T-cell (primary cell): Measurements from ENCODE around the gene OR2B2. TPM values are rescaled to one million over a fixed set of nuclear protein-coding genes. Genes with fewer than 3 reads are reported as not detected.
A peak's percentile ranks its signal among the peaks of the same experiment; 100 is the strongest.

Experiments
- ATAC-seq, 4 experiments: fragments of 200-7000 bp in 3 of 4; fragments of 150-1000 bp in 1 of 4; cut with Tn5 transposase; replicated peaks in 1 of 4; 1 replicate in 3 of 4; 2 replicates in 1 of 4; pipeline ENCODE4 v1.10.0; 2021; ENCODE audit warnings: moderate library complexity in 3 of 4, mild to moderate bottlenecking in 2 of 4, moderate number of reproducible peaks in 1 of 4
- CTCF ChIA-PET, 2 donors: fragments of 300-600 bp; sonication (Branson Sonifier 250); formaldehyde crosslinking; loops; one replicate each; lab custom pipeline; 2022; ENCODE audit warnings: antibody characterized with exemption in 2 of 2; lab: Charles Lee
- POLR2A ChIA-PET, 2 donors: fragments of 300-600 bp; sonication (Branson Sonifier 250); formaldehyde crosslinking; loops; one replicate each; lab custom pipeline; 2022; ENCODE audit warnings: antibody characterized with exemption in 2 of 2; lab: Charles Lee
- DNase-seq, 35 experiments: peaks; one replicate each; pipeline versions ENCODE4 v3.0.0 to v3.0.0-alpha.2; 2013 to 2023
- H3K27ac ChIP-seq: one replicate; pipeline ENCODE4 v1.5.1; 2013; ENCODE audit warnings: low read length
- H3K27me3 ChIP-seq, 2 experiments: replicated peaks in 1 of 2; 1 replicate in 1 of 2; 2 replicates in 1 of 2; pipeline versions ENCODE4 v1.6.1 to v1.7.0; 2013; ENCODE audit warnings: low read length in 1 of 2, mixed read lengths in 1 of 2; ENCODE audit not compliant: control insufficient read depth in 2 of 2, insufficient read depth in 2 of 2; ENCODE audit errors: extremely low read depth in 1 of 2
- H3K36me3 ChIP-seq, 2 donors: 1 replicate in 1 of 2; 2 replicates in 1 of 2; pipeline versions ENCODE4 v1.6.1 to v1.7.0; 2013; ENCODE audit warnings: low read length in 1 of 2; ENCODE audit not compliant: control insufficient read depth in 2 of 2, insufficient read depth in 1 of 2; ENCODE audit errors: extremely low read depth in 1 of 2
- H3K4me1 ChIP-seq, 2 experiments: 1 replicate in 1 of 2; 2 replicates in 1 of 2; pipeline versions ENCODE4 v1.6.1 to v1.7.0; 2013; ENCODE audit warnings: low read length in 2 of 2, mixed read lengths in 1 of 2; ENCODE audit not compliant: insufficient read depth in 2 of 2, control insufficient read depth in 1 of 2; ENCODE audit errors: extremely low read depth in 1 of 2
- H3K4me3 ChIP-seq, 2 donors: 1 replicate in 1 of 2; 2 replicates in 1 of 2; pipeline versions ENCODE4 v1.5.1 to v1.7.0; 2013; ENCODE audit warnings: mild to moderate bottlenecking in 2 of 2, low read length in 1 of 2, moderate library complexity in 1 of 2; ENCODE audit not compliant: control insufficient read depth in 1 of 2; ENCODE audit errors: extremely low read depth in 1 of 2
- H3K9me3 ChIP-seq: 2 replicates; pipeline ENCODE4 v1.7.0; 2013
- H3K27ac Mint-ChIP-seq, 2 donors: one replicate each; pipeline ENCODE4 v1.8.0; 2020 to 2021; ENCODE audit warnings: mild to moderate bottlenecking in 2 of 2, mixed read lengths in 2 of 2
- H3K27me3 Mint-ChIP-seq, 2 donors: one replicate each; pipeline ENCODE4 v1.8.0; 2021 to 2022; ENCODE audit warnings: mixed read lengths in 2 of 2
- H3K36me3 Mint-ChIP-seq: one replicate; pipeline ENCODE4 v1.8.0; 2021; ENCODE audit warnings: mixed read lengths
- H3K4me1 Mint-ChIP-seq, 3 donors: one replicate each; pipeline ENCODE4 v1.8.0; 2020 to 2022; ENCODE audit warnings: mixed read lengths in 3 of 3, mild to moderate bottlenecking in 1 of 3
- H3K4me3 Mint-ChIP-seq, 3 donors: one replicate each; pipeline ENCODE4 v1.8.0; 2020 to 2022; ENCODE audit warnings: mild to moderate bottlenecking in 3 of 3, mixed read lengths in 3 of 3, moderate library complexity in 3 of 3
- H3K9me3 Mint-ChIP-seq, 3 donors: one replicate each; pipeline ENCODE4 v1.8.0; 2020 to 2022; ENCODE audit warnings: mixed read lengths in 3 of 3
- WGBS: methylation state at CpG from one replicate; pipeline ENCODE4 v1.1.5; 2013; ENCODE audit warnings: missing lambda C conversion rate; ENCODE audit not compliant: insufficient coverage; 5-methylcytosine and 5-hydroxymethylcytosine counted together
- total RNA-seq, 35 experiments: library from RNA in 6 of 35; stranded (reverse) in 6 of 35; fragments of 120-200 nt in 1 of 35; gene quantifications; one replicate each; pipeline versions ENCODE4 v1.2.1 to v1.2.4 and lab custom pipeline; 2013 to 2026

OR2B2 gene
- total RNA-seq, 5 donors from 2014 or later (not counting 1 experiment from before 2014, with no cell fraction given): not detected

DNA sequence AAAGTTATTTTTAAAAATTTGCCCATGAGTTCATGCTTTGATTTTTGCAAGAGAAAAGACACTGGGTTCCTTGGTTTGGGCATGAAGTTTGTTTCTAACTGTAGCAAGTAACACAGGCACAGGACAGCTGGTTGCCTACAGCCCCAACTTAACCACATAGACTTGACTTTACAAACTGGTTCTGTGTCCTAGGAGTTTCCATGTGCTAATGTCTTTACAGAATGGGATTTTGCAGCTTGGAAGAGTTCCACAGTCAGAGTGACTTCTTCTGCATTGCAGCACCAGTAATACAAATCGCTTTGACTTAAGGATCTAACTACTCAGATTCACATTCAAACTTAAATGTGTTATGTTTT is 44.3 kb downstream of the OR2B2 start:
- Mint-ChIP-seq H3K27ac (peak overlapping the region in 1 of 2 donors; percentile 96), H3K4me1 (peaks cover 57 to 71% (median 64%) of the 10 kb centered on the region in 3 donors), H3K9me3 (no peaks in the 10 kb centered on the region), H3K4me3 (peak overlapping the region in 2 of 3 donors; percentile 98 to 99), H3K27me3 (no peaks in the 10 kb centered on the region), H3K36me3 (no peaks in the 10 kb centered on the region)
- DNase-seq: no peak
- no peak for ATAC-seq
- Histone ChIP-seq H3K36me3 (no peaks in the 10 kb centered on the region), H3K9me3 (no peaks in the 10 kb centered on the region), H3K4me1 (peaks cover 19 to 48% of the 10 kb centered on the region in 2 experiments), H3K4me3 (peak overlapping the region in 1 of 2 donors; percentile 96), H3K27ac (peak overlapping the region; percentile 78), H3K27me3 (no peaks in the 10 kb centered on the region)
- ChIA-PET CTCF (interaction anchor here (1.1 to 8.6 kb wide), 6 partner anchors 17 to 44 kb away, joined by 4 to 112 read pairs (median 26); a partner anchor contains a TSS), POLR2A (interaction anchor here (0.5 to 11.6 kb wide), 16 partner anchors 16 to 1842 kb away, joined by 3 to 446 read pairs (median 14); a partner anchor contains a TSS)
- WGBS: no CpG with 5 or more reads among the region's 1 CpG

DNA sequence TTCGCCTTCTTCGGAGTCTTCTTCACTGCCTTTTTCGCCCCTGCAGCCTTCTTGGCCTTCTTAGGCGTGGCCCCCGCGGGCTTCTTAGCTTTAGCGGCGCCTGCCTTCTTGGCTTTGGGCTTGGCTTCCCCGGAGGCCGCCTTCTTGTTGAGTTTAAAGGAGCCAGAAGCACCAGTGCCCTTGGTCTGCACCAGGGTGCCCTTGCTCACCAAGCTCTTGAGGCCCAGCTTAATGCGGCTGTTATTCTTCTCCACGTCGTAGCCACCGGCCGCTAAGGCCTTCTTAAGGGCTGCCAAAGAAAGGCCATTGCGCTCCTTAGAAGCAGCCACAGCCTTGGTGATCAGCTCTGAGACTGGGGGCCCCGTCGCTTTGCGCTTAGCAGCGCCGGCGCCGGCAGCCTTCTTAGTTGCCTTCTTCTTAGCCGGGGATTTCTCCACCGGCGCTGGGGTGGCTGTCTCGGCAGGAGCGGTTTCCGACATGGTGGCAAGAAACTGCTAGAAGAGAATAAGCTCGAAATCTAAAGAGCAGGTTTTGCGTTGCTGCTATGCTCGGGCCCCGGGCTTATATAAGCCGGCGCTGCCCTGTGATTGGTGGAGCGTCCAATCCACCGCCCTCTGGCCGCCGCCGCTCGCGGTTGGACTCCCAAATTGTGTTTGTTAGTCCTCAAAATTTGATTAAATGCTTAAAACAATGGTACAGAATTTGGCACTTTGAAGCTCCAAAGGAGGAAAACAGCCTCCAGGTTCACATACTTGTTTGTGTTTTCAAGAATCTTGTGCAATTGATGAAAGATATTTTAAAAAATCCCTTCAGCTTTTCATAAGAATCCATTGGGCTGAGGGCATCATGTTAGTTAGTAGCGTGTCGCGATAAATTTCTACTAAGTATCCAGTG is 44.9 kb downstream of the OR2B2 start:
- peak overlapping the region; percentile 78 for H3K27ac ChIP-seq
- H3K4me1 ChIP-seq: peaks cover 18 to 48% of the 10 kb centered on the region in 2 experiments
- ATAC-seq (peak; percentile 7 to 30 (median 24)), DNase-seq (peak; percentile 43 to 82 (median 66))
- H3K36me3 Mint-ChIP-seq: no peaks in the 10 kb centered on the region
- H3K27me3 ChIP-seq: no peaks in the 10 kb centered on the region
- peaks cover 54 to 66% (median 60%) of the 10 kb centered on the region in 3 donors for H3K4me1 Mint-ChIP-seq
- no peaks in the 10 kb centered on the region for H3K9me3 ChIP-seq
- H3K27ac Mint-ChIP-seq: peak overlapping the region; percentile 93 to 96
- peak overlapping the region; percentile 76 to 96 for H3K4me3 ChIP-seq
- H3K4me3 Mint-ChIP-seq: peak overlapping the region; percentile 98 to 99 (median 98)
- no peaks in the 10 kb centered on the region for H3K36me3 ChIP-seq
- H3K9me3 Mint-ChIP-seq: no peaks in the 10 kb centered on the region
- ChIA-PET POLR2A (interaction anchor here (0.5 to 11.6 kb wide), 29 partner anchors 15 to 1847 kb away, joined by 3 to 446 read pairs (median 4); a partner anchor contains a TSS), CTCF (interaction anchor here (0.6 to 8.6 kb wide), 11 partner anchors 17 to 1283 kb away, joined by 3 to 112 read pairs (median 10); a partner anchor contains a TSS)
- no peaks in the 10 kb centered on the region for H3K27me3 Mint-ChIP-seq
- WGBS: 4% methylated on average over 41 of the region's 45 CpGs

DNA sequence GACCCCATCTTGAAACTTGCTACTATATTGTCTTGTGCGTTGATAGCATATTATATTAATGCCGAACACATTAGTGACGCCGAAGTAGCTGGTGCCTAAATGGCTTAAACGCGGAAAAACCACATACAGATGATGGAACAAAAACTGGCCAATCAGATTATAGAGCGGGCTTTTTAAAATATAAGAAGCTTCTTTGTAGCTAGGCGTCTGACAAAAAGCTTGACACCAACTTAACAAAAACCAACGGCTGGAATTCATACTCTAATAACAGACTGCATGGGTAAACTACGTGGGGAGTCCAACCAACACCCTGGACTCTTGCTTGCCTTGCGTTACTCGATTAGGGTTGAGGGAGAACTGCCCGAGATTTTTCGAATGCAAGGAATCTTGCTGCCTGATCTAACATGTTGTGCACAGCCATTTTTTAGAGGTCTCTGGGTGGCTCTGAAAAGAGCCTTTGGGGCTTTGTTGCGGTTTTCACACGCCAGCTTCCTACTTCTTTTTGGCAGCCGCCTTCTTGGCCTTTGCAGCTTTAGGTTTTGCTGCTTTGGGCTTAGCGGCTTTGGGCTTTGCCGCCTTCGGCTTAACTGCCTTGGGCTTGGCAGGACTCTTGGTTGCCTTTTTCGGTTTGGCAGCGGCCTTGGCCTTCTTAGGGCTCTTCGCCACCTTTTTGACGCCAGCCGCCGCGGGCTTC is 45.7 kb downstream of the OR2B2 start:
- POLR2A ChIA-PET: interaction anchor here (0.5 to 11.6 kb wide), 33 partner anchors 7 to 1846 kb away, joined by 3 to 446 read pairs (median 4); a partner anchor contains a TSS
- no peaks in the 10 kb centered on the region for H3K9me3 Mint-ChIP-seq
- peak overlapping the region; percentile 78 for H3K27ac ChIP-seq
- peak overlapping the region; percentile 98 to 99 (median 98) for H3K4me3 Mint-ChIP-seq
- ATAC-seq: peak in 3 of 4 experiments; percentile 1 to 30 (median 8)
- peaks cover 15 to 43% of the 10 kb centered on the region in 2 experiments for H3K4me1 ChIP-seq
- peaks cover 49 to 58% (median 55%) of the 10 kb centered on the region in 3 donors for H3K4me1 Mint-ChIP-seq
- CTCF ChIA-PET: interaction anchor here (0.6 to 8.6 kb wide), 12 partner anchors 9 to 1334 kb away, joined by 3 to 112 read pairs (median 9); a partner anchor contains a TSS
- 1% methylated on average over 17 of the region's 27 CpGs for whole genome bisulfite sequencing
- DNase-seq: peak in 25 of 35 experiments; percentile 14 to 81 (median 34)
- H3K36me3 ChIP-seq: no peaks in the 10 kb centered on the region
- H3K4me3 ChIP-seq: peak overlapping the region; percentile 76 to 96
- H3K27me3 ChIP-seq: no peaks in the 10 kb centered on the region
- H3K27ac Mint-ChIP-seq: peak overlapping the region; percentile 93 to 96
- H3K36me3 Mint-ChIP-seq: no peaks in the 10 kb centered on the region
- no peaks in the 10 kb centered on the region for H3K27me3 Mint-ChIP-seq
- H3K9me3 ChIP-seq: no peaks in the 10 kb centered on the region

DNA sequence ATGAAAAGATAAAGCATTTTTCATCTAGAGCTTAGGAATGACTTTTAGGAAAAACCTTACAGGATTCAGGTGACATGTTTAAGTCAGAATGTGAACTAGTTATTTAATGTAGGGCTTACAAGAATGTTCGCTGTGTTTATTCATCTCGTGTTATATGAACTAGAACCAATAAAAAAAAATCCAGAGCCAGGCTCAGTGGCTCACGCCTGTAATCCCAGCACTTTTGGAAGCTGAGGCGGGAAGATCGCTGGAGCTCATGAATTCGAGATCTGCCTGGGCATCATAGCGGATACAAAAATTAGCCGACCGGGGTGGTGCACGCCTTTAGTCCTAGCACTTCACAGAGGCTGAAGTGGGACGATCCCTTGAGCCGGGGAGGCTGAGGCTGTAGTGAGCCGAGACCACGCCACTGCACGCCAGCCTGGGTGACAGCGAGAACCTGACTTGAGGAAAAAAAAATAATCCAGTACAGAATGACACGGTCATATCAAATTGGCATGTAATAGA is 46.3 kb downstream of the OR2B2 start:
- no peaks in the 10 kb centered on the region for H3K9me3 Mint-ChIP-seq
- peaks cover 43 to 53% (median 49%) of the 10 kb centered on the region in 3 donors for H3K4me1 Mint-ChIP-seq
- Histone ChIP-seq H3K9me3 (no peaks in the 10 kb centered on the region), H3K36me3 (no peaks in the 10 kb centered on the region), H3K27ac (peak overlapping the region; percentile 78), H3K27me3 (no peaks in the 10 kb centered on the region), H3K4me1 (peaks cover 14 to 38% of the 10 kb centered on the region in 2 experiments), H3K4me3 (peak overlapping the region; percentile 76 to 96)
- peak overlapping the region; percentile 98 to 99 (median 98) for H3K4me3 Mint-ChIP-seq
- 3% methylated on average over 9 of the region's 17 CpGs for WGBS
- ChIA-PET CTCF (interaction anchor here (0.6 to 8.6 kb wide), 9 partner anchors 25 to 1333 kb away, joined by 4 to 112 read pairs (median 18); a partner anchor contains a TSS), POLR2A (interaction anchor here (0.6 to 11.6 kb wide), 32 partner anchors 8 to 1840 kb away, joined by 3 to 446 read pairs (median 6); a partner anchor contains a TSS)
- no peaks in the 10 kb centered on the region for H3K36me3 Mint-ChIP-seq
- peak in 11 of 35 experiments; percentile 3 to 29 (median 15) for DNase-seq
- H3K27ac Mint-ChIP-seq: peak overlapping the region; percentile 93 to 96
- no peaks in the 10 kb centered on the region for H3K27me3 Mint-ChIP-seq
- ATAC-seq: peak in 2 of 4 experiments; percentile 5 to 7

DNA sequence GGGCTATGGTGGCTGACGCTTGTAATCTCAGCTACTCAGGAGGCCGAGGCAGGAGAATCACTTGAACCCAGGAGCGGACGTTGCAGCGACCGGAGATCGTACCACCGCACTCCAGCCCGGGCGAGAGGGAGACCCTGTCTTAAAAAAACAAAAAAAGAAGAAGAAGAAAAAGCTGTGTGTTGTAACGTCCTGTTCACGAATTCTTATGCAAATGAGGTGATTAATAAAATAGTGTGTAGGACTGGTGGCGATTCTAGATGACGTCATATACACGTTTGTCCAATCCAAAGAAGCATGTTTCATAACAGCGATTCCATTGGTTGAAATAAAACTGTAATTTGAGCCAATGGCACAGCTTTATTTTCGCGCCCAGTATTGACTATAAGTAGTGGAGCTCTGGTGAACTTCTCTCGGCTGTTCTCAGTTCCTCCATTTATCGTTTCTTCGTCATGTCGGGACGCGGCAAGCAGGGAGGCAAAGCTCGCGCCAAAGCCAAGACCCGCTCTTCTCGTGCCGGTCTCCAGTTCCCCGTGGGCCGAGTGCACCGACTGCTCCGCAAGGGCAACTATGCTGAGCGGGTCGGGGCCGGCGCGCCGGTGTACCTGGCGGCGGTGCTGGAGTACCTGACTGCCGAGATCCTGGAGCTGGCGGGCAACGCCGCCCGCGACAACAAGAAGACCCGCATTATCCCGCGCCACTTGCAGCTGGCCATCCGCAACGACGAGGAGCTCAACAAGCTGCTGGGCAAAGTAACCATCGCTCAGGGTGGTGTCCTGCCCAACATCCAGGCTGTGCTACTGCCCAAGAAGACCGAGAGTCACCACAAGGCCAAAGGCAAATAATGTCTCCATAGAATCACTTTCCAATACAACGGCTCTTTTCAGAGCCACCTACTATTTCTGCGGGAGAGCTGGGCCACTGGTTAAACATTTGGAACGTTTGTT is 47.0 kb downstream of the OR2B2 start:
- H3K27ac Mint-ChIP-seq: peak overlapping the region; percentile 89 to 96
- POLR2A ChIA-PET: interaction anchor here (0.5 to 11.6 kb wide), 39 partner anchors 9 to 1839 kb away, joined by 3 to 446 read pairs (median 5); a partner anchor contains a TSS
- Histone ChIP-seq H3K4me3 (peak overlapping the region; percentile 76 to 96), H3K27me3 (no peaks in the 10 kb centered on the region), H3K9me3 (no peaks in the 10 kb centered on the region), H3K4me1 (peaks cover 14 to 38% of the 10 kb centered on the region in 2 experiments), H3K36me3 (no peaks in the 10 kb centered on the region), H3K27ac (peak overlapping the region; percentile 78)
- peaks cover 43 to 48% (median 45%) of the 10 kb centered on the region in 3 donors for H3K4me1 Mint-ChIP-seq
- H3K4me3 Mint-ChIP-seq: peak overlapping the region; percentile 98 to 99 (median 98)
- no peaks in the 10 kb centered on the region for H3K27me3 Mint-ChIP-seq
- DNase-seq: peak; percentile 30 to 95 (median 62)
- no peaks in the 10 kb centered on the region for H3K36me3 Mint-ChIP-seq
- CTCF ChIA-PET: interaction anchor here (0.5 to 8.6 kb wide), 18 partner anchors 8 to 1762 kb away, joined by 3 to 112 read pairs (median 6); a partner anchor contains a TSS
- 0% methylated on average over 50 of the region's 58 CpGs for WGBS
- H3K9me3 Mint-ChIP-seq: no peaks in the 10 kb centered on the region
- peak; percentile 78 to 85 (median 80) for ATAC-seq
